ENCODE data around the gene ARHGEF4. TPM values are rescaled to one million over a fixed set of nuclear protein-coding genes. Genes with fewer than 3 reads are reported as not detected.

ARHGEF4 gene
- polyA plus RNA-seq, 1 donor: 7.4 TPM

Other genes with a start within 250 kb of the ARHGEF4 start
- gene CFC1, start 237.3 kb upstream of the ARHGEF4 start, polyA plus RNA-seq (ENCODE audit: insufficient read length): not detected
- 0.06 TPM for gene POTEJ, start 225.5 kb upstream of the ARHGEF4 start, polyA plus RNA-seq (ENCODE audit: insufficient read length)
- not detected for gene GPR148, start 107.8 kb upstream of the ARHGEF4 start, polyA plus RNA-seq (ENCODE audit: insufficient read length)
- gene AMER3, start 81.4 kb upstream of the ARHGEF4 start, polyA plus RNA-seq (ENCODE audit: insufficient read length): not detected